Measurements from ENCODE around the gene OR2Y1.
"Not testable (repeated sequence)": the region's sequence is repeated elsewhere in the genome, so short reads cannot be mapped to it uniquely, and the experiment has no call there.

OR2Y1 gene

GRCh38 chr5:180736536-180736935 is 3.3 kb downstream of the OR2Y1 start:
- no peak for DNase-seq

GRCh38 chr5:180724944-180725343 is 14.9 kb downstream of the OR2Y1 start:
- no peak for DNase-seq

- no peak for DNase-seq
Measured at GRCh38 chr5:180723936-180724335, 15.9 kb downstream of the OR2Y1 start.

- no peak for DNase-seq
Measured at GRCh38 chr5:180720486-180720885, 19.4 kb downstream of the OR2Y1 start.

- no peak for DNase-seq
Measured at GRCh38 chr5:180719781-180720180, 20.1 kb downstream of the OR2Y1 start.

- DNase-seq = no peak
Measured at GRCh38 chr5:180718810-180719453, 20.9 kb downstream of the OR2Y1 start.

GRCh38 chr5:180717989-180718388 is 21.9 kb downstream of the OR2Y1 start:
- DNase-seq = no peak

- DNase-seq = no peak
Measured at GRCh38 chr5:180704362-180704761, 35.5 kb downstream of the OR2Y1 start.

GRCh38 chr5:180703912-180704311 is 35.9 kb downstream of the OR2Y1 start:
- DNase-seq = no peak

GRCh38 chr5:180703371-180703770 is 36.5 kb downstream of the OR2Y1 start:
- not testable (repeated sequence) for DNase-seq

- DNase-seq = not testable (repeated sequence)
Measured at GRCh38 chr5:180700440-180700839, 39.4 kb downstream of the OR2Y1 start.

- no peak for DNase-seq
Measured at GRCh38 chr5:180699042-180699441, 40.8 kb downstream of the OR2Y1 start.

- no peak for DNase-seq
Measured at GRCh38 chr5:180696116-180696515, 43.7 kb downstream of the OR2Y1 start.

- no peak for DNase-seq
Measured at GRCh38 chr5:180692429-180692828, 47.4 kb downstream of the OR2Y1 start.

- DNase-seq = no peak
Measured at GRCh38 chr5:180691046-180691445, 48.8 kb downstream of the OR2Y1 start.

GRCh38 chr5:180690562-180690961 is 49.3 kb downstream of the OR2Y1 start:
- no peak for DNase-seq

GRCh38 chr5:180689775-180690174 is 50.1 kb downstream of the OR2Y1 start:
- no peak for DNase-seq

Measured in kidney glomerular epithelial cell (primary cell).